Stimulated activated CD4-positive, alpha-beta T cell treated with anti-CD3 and anti-CD28 coated beads, Interleukin-4, amount 100 ng/mL, for 48 hours (primary cell): ENCODE measurements around the gene EPHA4.

Experiments
- DNase-seq, 2 donors: peaks; one replicate each; pipeline ENCODE4 v3.0.0-alpha.2; 2020; ENCODE audit warnings: low read depth in 2 of 2

Gene EPHA4

DNA sequence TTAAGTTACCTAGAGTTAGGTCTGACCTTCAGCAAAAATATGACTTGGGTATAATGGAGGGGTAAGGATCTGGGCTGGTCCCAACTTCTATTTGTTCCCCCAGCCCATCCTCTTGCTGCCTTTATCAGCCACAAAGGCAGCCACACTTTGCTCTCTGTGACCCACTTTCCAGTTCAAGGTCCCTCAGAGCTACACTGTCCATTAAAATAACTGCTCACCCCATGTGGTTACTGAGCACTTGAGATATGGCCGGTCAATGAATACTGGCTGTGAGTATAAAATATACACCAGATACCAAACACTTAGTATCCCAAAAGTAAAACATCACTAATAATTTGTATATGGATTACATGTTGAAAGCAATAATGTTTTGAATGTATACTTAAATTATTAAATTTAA is 67.2 kb downstream of the EPHA4 start:
- no peak for DNase-seq

DNA sequence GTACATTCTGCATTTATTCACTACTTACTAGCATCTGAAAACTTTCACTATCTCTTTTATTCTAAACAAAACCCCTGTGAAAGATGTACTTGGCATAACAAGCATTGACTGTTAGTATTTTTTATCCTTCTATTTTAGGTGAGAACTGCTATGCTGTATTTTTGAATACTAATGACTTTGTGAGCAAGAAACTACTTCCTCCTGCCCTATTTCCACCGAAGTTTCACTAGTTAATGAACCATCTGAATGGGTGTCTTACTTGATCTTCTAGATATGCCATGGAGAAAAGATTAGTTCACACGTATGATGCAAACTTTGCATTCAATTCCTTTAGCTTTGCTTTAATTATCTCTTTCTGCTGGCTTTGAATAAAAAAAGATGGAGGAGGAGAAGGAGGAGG is 68.1 kb downstream of the EPHA4 start:
- DNase-seq = no peak

DNA sequence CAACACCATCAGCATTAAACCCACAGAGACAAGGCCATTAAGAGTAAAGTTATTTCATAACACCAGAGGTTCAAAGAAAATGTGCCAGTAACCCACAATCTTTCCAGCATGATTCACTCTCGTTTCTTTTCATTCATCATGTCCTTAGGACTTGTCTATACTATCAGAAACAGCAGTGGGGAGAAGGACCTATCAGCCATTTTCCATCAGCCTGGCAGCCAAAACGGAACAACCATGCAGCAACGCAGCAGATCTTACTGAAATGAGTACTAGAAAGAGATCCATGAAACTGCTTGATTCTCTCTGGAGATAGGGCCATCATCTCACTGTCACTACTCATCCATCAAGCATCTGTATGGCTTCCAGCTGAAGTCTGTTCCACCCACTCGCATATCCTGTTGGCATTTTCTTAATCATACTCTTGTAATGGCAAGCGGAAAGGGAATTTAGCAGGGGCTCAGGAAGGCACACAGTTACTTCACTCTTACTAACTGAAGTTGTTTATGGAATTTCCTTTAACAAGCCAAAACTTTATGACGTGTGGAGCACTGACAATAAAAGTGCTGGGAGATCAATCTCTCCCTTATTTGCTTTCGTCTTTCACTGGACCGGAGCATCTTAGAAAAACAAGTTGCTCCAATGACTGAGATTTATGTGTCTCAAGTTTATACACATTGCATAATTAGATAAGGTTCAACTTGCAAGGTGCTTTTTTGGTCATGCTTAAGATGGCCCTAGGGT is 69.7 kb downstream of the EPHA4 start:
- DNase-seq = peak; percentile 8 to 25

DNA sequence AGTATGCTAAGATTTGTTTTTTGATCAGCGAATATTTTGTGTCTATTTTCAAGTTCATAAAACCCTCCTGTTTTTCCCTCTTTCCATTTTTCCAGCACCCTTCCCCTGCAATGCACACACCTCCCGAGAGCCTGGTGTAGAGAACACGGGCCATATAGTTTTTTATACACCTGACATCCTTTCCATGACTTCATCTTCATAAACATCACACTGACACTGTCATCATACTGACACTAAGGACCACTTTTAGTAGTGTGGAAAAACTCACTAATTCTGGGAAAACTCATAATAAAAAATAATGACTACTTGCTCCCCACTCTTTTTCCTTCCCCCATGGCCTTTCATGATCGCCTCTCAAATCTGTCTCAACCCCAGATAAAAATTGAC is 70.2 kb downstream of the EPHA4 start:
- DNase-seq = no peak

DNA sequence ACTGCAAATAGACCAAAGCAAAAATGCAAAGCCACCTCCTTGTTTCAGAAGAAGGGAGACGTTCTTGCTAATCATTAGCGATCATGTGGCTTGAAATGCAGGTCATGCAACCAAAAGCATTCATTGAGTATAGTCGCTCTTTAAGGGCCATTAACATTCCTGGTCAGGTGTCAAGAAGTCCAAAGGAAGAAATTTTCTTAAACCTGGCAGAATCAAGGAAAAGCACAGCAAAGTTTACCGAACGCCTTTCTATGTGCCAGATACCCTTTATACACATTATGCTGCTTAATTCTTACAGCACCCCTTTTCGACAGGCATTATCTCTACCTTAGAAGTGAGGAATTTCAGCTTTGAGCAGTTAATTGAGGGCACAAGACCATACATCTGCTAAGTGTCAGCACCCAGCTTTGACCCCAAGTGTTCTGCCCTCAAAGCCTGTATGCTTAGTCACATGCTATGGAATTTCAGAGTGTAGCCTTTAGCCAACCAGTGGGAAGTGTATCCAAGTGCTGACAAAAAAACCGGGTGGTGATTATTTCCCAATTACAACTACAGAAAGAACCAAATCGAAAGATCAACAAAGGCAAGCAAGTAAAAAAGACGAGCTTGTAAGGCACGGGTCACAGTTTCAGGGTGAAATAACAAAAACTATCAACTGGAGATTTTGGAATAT is 70.8 kb downstream of the EPHA4 start:
- DNase-seq = no peak

DNA sequence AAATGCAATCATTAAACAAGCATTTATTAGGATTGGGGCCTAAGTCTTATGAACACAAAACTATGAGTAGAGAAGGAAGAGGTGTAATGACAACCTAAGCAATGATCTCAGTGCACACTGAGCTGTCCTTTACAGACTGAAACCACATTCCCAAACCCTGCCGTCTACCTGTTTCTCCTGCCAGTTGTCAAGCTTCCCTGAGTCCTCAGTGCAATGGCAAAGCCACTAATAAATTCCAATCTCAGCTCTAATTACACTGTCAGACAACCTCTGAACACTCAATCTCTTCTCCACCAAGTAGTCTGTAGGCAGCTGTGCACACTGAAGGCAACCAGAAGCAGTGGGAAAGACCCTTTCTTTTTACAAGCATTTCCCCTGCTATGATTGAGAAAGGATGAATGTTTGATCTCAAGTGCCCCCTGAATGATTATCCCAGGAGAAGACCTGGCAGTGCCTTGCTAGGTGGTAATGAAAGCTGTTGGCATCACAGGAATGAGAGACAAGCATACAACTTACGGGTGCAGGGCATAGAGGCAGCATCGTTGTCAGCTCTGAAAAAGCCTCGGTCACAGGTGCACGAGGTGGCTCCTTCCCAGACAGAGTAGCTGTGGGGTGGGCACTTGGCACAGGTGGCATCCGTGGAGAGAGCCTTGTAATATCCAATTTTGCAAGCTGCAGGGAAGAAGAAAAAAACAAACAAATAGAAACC is 71.4 kb downstream of the EPHA4 start:
- no peak for DNase-seq

DNA sequence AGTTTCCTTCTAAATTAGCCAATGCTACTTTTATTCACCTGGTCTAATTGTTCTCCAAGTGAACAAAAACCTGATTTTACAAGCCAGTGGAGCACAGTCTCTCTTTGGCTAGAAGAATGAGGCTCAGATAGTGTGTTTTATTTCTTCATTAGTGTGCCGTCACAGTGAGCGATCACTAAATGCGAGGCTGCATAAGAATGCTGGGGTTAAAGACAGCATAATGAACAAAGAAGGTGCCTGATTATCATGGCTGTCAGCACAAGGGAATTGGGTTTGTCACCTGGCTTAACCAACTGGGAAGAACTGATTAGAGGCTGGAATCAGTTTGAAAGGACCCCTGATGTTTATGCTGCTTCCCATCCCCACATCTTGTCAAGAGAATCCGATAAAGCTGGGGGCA is 76.4 kb downstream of the EPHA4 start:
- DNase-seq = no peak

DNA sequence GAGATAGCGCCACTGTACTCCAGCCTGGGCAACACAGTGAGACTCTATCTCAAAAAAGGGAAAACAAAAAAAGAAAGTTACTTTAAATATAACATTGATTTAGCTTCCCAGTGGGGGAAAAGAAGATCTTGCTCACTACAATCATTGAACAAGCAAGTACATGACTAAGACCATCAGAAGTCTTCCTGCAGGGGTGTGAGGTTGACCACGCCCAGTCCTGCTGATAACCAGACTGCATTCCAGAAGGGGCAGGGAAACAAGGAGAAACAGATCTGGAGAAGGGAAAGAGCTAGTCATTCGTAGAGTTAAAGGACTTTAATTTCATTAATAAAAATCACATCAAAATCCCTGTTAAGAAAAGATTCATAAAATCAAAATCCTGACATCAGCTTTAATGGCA is 77.5 kb downstream of the EPHA4 start:
- DNase-seq = no peak

DNA sequence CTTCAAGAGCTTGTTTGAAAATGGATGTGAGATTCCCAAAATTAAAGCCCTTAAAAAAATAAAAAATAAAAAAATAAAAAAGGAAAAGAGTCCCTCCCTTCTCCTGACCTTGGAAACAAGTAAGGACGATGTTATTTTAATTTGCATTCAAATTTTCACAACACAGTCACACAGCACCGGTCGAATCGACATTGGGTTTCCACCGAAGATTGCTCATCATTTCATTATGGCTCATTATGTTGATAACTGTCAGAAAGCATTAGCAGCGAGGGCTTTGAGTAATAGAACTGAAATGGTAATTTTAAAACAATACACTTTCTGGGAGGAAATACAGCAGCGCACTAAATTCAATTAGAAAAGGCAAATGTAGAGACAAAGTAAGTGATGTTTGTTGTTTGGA is 78.7 kb downstream of the EPHA4 start:
- no peak for DNase-seq

DNA sequence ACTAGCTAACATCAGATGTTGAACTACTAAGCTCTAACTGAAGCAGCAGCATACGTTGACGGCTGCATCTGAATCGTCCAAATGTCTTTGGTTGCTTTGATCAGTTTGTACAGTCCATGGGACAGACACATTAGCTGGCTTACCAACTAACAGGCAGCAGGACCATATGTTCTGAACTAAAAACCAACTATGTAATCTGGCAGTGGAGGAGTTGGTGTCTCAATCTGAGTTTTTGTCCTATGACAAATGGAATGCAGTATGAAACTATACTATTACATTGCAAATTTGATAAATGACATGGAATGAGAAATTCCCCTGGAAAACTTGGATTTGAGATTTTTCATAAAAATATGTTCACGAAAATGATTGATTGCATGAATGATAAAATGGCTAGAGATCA is 79.5 kb downstream of the EPHA4 start:
- DNase-seq = no peak

DNA sequence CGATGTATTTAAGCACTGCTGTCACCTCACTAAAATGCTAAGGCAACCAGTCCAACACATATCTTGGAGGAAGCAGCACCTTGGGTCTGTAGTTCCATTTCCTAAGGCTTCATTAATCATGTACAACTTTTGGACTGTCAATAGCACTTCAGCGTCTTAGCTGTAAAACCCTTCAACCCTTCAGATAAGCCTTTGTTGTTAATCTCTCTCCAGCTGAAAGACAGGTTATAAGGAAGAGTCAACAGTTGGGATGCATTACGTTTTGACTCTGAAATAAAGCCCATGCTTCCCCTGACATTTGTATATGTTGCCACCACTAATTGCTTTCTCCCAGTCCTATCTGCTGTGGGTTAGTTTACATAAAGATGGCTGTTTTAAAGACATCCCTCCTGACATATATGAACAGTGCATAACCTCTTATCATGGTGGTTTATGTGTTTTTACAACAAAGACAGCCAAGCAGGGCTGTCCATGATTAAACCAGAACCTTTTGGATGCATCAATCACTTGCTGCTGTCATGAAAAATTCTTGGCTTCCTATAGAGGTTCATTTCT is 81.5 kb downstream of the EPHA4 start:
- no peak for DNase-seq

DNA sequence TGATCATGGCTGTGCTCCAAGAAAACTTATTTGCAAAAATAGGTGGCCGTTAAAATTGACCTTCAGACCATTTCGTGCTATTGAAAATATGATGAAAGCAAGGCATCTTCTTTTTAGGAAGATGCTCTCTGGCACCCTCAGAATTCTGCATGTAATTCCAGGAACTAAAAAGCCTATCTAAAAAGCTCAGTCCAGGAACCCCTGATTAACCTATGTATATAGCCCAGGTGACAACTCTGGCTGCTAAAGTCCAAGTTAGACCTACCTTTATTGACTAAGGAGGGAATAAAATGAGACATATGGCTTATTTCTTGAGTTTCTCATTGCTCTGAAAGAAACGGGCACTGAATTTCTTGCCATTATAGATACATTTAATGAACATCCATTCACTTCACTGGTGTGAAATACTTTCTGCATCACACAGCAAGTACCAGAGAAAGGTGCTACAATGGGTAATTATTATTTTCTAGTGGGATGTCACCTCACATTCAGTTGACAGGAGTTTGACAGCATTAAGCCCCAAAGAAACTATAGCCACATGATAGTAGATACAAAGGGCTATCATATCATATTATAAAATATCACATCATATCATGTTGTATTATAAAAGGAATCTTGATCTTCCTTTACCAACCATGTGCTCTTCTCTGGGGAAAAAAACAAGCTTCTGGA is 83.8 kb downstream of the EPHA4 start:
- no peak for DNase-seq

DNA sequence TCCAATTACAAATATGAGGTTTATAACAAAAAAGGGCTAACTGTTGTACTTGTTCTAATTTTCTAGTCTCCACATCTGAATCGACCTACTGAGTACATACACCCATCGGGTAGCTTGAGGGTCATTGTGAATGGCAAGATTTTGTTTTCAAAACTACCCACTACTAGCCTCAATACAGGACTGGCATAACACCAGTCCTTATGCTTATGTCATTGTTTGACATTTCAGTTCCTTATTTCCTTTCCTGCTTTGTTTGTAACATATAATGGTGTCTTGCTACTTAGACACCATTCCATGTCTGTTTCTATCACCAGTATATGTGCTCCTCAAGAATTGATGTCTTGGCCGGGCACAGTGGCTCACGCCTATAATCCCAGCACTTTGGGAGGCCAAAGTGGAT is 86.0 kb downstream of the EPHA4 start:
- no peak for DNase-seq

DNA sequence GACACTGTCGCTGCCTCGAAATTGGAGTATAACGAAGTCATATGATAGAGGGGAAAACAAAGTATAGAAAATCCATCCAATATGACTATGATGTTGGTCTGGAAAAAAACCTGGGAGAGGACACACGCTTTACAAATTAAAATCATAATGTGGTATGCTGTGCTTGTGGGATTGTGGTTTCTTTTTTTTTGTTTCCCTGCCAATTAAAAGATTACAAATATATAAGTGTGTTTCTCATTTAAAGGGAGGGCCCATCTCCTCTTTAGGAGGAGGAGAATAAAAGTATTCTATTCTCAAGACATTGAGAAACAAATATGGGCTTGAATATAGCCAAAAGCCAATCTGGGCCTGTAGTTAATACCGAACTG is 86.6 kb downstream of the EPHA4 start:
- no peak for DNase-seq

DNA sequence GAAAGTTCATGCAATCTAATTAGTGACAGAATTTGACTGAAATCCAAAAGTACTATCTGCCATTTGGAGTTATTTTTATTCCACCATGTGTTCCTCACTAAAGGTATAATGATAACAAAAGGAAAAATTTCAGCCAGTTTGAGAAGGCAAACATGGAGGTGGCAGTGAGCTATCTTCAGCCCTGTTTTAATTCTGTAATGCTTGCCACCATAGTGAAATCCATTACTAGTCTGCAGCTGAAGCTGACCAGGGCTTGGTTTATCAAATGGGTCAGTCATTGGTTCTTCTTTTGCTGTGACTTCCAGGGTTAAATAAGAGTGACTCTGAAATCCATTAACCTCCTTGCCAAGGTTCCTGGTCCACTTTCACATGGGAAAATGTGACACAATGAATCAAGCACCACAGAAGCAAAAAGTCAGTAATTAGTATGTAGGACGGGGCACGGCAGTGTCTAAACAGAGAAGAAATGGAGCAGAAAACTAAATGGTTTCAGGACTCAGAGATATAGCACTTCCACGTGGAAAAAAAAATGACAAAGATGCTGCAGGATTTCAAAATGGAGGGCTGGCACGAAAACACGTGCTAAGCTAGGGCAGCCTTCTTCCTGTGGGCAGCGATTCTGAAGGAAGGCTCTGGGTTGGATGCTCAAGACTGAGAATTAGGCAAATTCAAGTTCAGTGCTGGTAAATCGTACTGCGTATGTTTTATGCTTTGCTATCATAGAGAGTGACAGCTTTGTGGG is 87.2 kb downstream of the EPHA4 start:
- DNase-seq = no peak

DNA sequence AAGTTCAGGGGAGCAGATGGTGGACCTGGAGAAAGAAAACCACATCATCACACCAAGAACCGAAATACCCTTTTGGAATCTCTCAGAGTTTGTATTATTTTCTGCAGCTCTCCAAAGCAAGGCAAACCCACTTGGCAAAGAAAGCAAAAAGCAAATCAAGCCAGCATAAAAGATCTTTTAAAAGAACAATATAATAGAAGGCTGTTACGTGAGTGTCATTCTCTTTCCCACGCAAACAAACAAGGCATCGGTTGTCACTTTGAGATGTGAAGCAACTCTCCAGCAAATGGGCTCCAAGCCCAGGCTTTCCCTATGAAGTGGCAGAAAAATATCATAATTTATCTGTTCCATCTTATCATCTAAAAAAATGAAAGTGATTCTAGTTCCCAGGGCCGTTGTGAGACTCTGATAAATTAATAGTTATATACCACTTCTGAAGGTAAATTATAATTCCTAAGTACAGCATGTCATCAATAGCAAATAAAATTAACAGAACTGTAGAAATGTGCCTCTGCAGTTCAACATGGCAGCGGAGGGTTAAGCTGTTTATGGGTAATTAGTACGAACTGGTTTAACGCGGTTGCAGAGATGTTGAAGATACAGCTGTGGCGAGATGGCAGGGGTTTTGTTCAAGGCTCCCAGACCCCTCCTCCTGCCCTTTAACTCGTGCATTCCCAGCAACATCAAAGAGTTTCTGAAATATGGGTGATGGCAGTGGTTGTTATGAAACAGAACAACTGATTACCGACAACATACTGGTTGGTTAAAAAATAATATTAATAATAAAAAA is 89.2 kb downstream of the EPHA4 start:
- DNase-seq = no peak

DNA sequence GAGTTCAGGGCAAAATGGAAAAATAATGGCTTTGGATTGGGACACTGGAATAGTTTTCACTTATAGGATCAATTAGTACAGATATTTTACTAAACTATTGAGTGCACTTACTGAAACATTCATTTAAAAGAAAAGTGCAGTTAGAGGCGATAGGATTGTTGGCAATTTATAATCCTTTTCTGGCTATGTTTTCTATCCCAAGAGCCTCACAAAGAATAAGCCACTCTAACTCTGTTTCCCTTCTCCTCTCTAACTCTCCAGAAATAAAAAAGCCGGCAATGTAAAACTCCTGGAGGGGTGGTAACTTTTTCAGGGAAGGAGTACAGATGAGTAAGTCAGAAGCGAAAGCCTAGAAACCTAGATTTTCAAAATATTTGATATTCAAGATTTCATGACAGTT is 91.3 kb downstream of the EPHA4 start:
- DNase-seq = no peak

DNA sequence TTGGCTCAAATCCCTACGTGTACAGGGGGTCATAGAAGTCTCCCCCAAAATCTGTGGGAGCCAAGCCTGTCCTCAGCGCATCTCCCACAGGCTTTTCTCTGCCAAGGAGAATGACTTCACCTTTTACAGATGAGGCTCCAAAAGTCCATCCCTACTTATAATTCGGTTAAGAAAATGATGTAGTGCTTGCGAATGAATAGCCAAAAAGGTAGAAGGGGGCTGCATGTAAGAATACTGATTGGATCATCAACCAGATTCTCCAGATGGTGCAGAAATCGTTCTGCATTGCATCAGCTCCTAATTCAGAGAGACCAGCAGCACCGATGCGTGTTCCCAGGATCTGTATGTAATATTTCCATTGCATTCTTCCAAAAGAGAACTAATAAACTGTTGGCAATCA is 91.9 kb downstream of the EPHA4 start:
- no peak for DNase-seq

DNA sequence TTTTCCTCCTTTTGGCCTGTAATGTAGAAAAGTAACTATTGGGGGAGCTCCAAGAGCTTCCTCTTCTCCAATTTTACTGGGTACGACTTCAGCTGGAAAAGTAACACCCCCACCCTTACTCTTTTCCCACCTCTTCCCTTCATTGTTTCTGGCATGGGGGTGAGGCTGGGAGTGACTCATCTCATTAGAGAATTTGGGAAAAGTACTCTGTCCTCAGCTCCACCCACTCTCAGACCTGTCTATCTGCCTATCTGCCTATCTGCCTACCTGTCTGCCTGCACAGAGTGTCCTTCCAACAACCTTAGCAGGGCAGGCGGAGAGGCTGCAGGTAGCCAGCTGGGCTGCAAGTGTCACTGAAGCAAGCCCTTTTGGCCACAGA is 93.6 kb downstream of the EPHA4 start:
- no peak for DNase-seq

DNA sequence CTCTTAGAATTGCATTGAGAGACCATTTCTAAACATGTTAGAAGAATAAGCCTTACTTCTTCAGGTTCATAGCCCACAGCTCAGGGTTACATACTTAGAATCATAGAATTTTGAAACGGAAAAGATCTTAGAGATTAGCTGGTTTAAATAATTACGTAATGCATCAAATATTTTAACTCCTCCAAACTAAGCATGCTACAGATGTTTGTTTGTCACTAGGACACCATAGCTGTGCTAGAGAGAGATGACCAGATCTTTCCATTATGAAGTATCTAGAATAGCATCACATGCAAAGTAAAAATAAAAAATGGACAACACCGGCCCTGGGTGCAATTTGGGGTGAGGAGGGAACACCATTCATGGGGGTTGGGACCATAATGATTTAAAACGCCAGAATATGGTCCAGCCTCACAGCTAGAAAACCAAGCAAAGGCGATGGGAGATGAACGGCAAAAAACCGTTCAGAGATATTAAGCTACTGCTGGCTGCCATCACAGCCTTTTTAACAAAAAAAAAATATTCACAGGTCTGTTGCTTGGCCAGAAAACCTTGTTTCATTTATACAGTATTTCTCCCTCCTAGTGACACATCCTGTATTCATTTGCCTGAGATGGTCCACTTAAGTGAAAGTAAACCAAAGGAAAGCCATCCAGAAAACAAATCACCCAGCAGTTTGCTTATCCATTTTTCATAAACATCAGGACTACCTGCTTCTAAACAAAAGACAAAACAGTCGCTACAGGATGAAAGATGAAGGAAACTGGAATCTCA is 94.2 kb downstream of the EPHA4 start:
- no peak for DNase-seq
